Endothelial cell of umbilical vein (primary cell): ENCODE results near the gene KAT8.

Experiments
- FOS ChIP-seq: IDR thresholded peaks from 2 replicates; pipeline ENCODE4 v1.6.1; 2011; ENCODE audit warnings: mild to moderate bottlenecking, low read length, moderate library complexity, borderline replicate concordance; ENCODE audit not compliant: insufficient read depth
- MYC ChIP-seq: IDR thresholded peaks from one replicate; pipeline ENCODE4 v1.6.1; 2011; ENCODE audit warnings: mild to moderate bottlenecking, low read depth, low read length
- POLR2AphosphoS5 ChIP-seq: IDR thresholded peaks from 2 replicates; pipeline ENCODE4 v1.6.1; 2012; ENCODE audit warnings: low read depth, mild to moderate bottlenecking, control low read depth, low read length, moderate library complexity; ENCODE audit not compliant: insufficient read depth
- TF ChIP-seq, protein P1 (sequence below), 2 donors: IDR thresholded peaks; 1 replicate in 1 of 2; 2 replicates in 1 of 2; pipeline ENCODE4 v1.5.1; 2011; ENCODE audit warnings: low read length in 2 of 2, mild to moderate bottlenecking in 2 of 2, moderate library complexity in 2 of 2, control low read depth in 1 of 2, inconsistent platforms in 1 of 2, low read depth in 1 of 2; ENCODE audit not compliant: insufficient read depth in 1 of 2; ENCODE audit errors: extremely low read depth in 1 of 2

GRCh38 chr16:31093132-31093703 lies 24.2 kb upstream of the KAT8 start:
- TF ChIP-seq, protein P1, sequence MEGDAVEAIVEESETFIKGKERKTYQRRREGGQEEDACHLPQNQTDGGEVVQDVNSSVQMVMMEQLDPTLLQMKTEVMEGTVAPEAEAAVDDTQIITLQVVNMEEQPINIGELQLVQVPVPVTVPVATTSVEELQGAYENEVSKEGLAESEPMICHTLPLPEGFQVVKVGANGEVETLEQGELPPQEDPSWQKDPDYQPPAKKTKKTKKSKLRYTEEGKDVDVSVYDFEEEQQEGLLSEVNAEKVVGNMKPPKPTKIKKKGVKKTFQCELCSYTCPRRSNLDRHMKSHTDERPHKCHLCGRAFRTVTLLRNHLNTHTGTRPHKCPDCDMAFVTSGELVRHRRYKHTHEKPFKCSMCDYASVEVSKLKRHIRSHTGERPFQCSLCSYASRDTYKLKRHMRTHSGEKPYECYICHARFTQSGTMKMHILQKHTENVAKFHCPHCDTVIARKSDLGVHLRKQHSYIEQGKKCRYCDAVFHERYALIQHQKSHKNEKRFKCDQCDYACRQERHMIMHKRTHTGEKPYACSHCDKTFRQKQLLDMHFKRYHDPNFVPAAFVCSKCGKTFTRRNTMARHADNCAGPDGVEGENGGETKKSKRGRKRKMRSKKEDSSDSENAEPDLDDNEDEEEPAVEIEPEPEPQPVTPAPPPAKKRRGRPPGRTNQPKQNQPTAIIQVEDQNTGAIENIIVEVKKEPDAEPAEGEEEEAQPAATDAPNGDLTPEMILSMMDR (IDR thresholded peaks at IDR 0.05; ENCODE audit: extremely low read depth in 1 of 2, insufficient read depth in 1 of 2, low read depth in 1 of 2, low read length in 2 of 2), result no peak
- TF ChIP-seq POLR2AphosphoS5 (no peak), FOS (no peak), MYC (no peak)
